Measurements from ENCODE around the gene INTS2.

Gene INTS2

GRCh38 chr17:61848896-61849295 is 78.9 kb downstream of the INTS2 start:
- DNase-seq (ENCODE audit: low read depth) = no peak
- H3K4me3 ChIP-seq (ENCODE audit: low read depth, low read length) = no peak overlapping the region
- no peak for TF ChIP-seq CTCF (IDR thresholded peaks at IDR 0.05; ENCODE audit: low read depth, low read length, missing control alignments)

GRCh38 chr17:61848247-61848646 is 79.5 kb downstream of the INTS2 start:
- no peak for TF ChIP-seq CTCF (IDR thresholded peaks at IDR 0.05; ENCODE audit: low read depth, low read length, missing control alignments)
- DNase-seq (ENCODE audit: low read depth) = no peak

DNA sequence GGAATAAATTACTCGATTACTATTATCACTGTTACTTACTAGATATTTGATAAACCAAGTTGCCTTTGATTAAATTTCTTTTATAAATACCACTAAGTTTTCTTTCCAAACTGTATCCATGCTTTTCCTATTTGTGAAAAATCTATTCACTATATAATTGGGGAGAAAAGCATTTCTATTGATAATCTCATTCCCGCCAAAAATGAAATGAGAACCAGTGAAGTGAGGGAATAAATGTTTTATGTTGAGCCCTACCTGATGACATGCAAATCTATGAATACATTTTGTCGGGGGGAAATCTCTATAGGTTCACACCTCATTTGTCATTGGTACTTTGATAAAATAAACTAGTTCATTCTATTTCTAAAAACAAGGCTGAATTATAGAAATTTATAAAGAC is 80.1 kb downstream of the INTS2 start:
- DNase-seq (ENCODE audit: low read depth) = no peak
- no peak overlapping the region for H3K4me3 ChIP-seq (ENCODE audit: low read depth, low read length)
- TF ChIP-seq CTCF (IDR thresholded peaks at IDR 0.05; ENCODE audit: low read depth, low read length, missing control alignments) = no peak

More at GRCh38 chr17:61848247-61848646, 79.5 kb downstream of the INTS2 start:
- H3K4me3 ChIP-seq (ENCODE audit: low read depth, low read length) = no peak overlapping the region

DNA sequence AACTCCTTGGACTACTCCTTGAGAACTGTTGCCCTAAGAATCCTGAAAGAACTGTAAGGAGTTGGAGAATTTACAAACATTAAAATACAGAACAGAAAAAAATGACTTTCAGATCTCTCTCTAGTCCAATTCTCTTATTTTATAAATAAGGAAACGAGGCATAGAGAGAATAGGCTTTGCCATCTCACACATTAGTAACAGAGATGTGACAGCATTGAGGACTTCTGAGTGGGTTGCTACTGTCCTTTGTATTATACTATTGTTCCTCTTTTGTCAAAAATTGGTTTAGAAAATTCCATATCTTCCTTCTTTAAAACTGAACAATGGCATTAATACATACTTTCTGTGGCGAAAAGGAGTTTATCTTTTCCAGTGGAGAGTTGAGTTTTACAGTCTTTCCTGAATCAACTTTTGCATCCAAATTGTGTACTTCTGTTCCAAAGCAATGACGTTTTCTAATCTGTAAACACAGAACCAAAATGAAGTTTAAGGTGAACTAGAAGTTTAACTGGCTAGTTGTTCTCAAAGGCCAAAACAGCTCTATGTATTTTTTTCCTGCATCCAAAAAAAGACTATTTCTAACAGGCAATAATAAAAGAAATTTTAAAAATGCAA is 80.9 kb downstream of the INTS2 start:
- TF ChIP-seq CTCF (IDR thresholded peaks at IDR 0.05; ENCODE audit: low read depth, low read length, missing control alignments) = no peak

GRCh38 chr17:61846088-61846487 is 81.7 kb downstream of the INTS2 start:
- DNase-seq (ENCODE audit: low read depth) = no peak
- TF ChIP-seq CTCF (IDR thresholded peaks at IDR 0.05; ENCODE audit: low read depth, low read length, missing control alignments) = no peak
- no peak overlapping the region for H3K4me3 ChIP-seq (ENCODE audit: low read depth, low read length)

More for the DNA sequence above, 80.9 kb downstream of the INTS2 start:
- H3K4me3 ChIP-seq (ENCODE audit: low read depth, low read length) = no peak overlapping the region
- DNase-seq (ENCODE audit: low read depth) = no peak

- no peak overlapping the region for H3K4me3 ChIP-seq (ENCODE audit: low read depth, low read length)
- TF ChIP-seq CTCF (IDR thresholded peaks at IDR 0.05; ENCODE audit: low read depth, low read length, missing control alignments) = no peak
- DNase-seq (ENCODE audit: low read depth) = no peak
Observed at GRCh38 chr17:61843435-61843834, 84.3 kb downstream of the INTS2 start.

DNA sequence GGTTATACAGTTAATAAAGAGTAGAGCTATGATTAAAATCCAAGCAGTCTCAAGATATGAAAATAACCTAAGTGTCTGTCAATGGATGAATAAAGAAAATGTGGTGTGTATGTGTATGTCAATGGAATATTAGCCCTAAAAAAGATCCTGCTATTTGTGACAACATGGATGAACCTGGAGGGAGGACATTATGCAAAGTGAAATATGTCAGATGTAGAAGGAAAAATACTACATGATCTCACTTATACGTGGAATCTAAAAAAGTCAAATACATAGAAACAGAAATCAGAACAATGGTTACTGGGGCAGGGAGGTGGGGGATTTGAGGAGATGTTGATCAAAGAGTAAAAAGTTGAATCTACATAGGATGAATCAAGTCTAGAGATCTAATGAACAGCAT is 84.9 kb downstream of the INTS2 start:
- DNase-seq (ENCODE audit: low read depth) = no peak
- H3K4me3 ChIP-seq (ENCODE audit: low read depth, low read length) = no peak overlapping the region
- TF ChIP-seq CTCF (IDR thresholded peaks at IDR 0.05; ENCODE audit: low read depth, low read length, missing control alignments) = no peak
